Measurements from ENCODE around the gene TULP1. TPM values are rescaled to one million over a fixed set of nuclear protein-coding genes. Genes with fewer than 3 reads are reported as not detected.

Gene TULP1
- total and polyA plus RNA-seq, 2 of the 13 experiments (the other 11 are each of a cell fraction or from before 2014, with no cell fraction given), result not detected

DNA sequence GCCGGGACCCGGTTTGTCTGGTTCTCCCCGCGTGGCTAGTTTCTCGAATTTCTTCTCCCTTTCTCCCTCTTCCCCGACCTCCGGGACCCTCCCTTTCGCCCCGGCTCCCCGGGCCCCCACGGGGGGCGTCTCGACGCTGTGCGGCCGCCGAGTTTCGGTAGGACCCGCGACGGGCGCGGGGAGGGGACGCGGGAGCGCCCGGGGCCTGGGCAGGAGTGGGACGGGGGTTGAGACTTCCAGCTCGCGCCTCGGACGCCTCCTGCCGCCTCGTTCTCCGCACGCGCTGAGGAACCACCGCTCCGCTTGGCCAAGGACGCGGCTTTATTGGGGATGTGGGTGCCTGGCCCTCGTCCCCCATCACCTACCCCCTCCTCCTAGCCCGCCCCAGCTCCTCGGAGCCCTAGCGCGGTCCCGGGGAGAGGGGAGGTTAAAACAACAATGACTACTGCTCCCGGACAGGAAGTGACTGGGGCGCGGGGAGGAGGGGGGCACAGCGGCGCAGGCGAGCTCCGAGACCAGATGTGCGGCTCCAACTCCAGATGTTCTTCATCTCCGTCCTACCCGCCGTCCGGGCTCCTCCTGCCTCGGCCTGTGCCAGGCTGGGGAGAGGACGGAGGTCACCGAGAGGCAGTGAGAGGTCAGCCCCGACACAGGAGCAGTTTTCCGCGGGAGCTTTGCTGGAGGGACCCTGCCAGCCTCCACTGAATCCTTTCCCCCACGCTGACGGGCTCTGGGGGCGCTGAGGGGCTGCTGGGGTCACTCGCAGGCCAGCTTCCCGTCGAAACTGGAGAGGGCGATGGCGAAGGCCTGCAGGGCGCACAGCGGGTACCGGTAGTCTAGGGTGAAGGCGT lies 14.9 kb downstream of the TULP1 start (continued):
- TF ChIP-seq, protein P1, sequence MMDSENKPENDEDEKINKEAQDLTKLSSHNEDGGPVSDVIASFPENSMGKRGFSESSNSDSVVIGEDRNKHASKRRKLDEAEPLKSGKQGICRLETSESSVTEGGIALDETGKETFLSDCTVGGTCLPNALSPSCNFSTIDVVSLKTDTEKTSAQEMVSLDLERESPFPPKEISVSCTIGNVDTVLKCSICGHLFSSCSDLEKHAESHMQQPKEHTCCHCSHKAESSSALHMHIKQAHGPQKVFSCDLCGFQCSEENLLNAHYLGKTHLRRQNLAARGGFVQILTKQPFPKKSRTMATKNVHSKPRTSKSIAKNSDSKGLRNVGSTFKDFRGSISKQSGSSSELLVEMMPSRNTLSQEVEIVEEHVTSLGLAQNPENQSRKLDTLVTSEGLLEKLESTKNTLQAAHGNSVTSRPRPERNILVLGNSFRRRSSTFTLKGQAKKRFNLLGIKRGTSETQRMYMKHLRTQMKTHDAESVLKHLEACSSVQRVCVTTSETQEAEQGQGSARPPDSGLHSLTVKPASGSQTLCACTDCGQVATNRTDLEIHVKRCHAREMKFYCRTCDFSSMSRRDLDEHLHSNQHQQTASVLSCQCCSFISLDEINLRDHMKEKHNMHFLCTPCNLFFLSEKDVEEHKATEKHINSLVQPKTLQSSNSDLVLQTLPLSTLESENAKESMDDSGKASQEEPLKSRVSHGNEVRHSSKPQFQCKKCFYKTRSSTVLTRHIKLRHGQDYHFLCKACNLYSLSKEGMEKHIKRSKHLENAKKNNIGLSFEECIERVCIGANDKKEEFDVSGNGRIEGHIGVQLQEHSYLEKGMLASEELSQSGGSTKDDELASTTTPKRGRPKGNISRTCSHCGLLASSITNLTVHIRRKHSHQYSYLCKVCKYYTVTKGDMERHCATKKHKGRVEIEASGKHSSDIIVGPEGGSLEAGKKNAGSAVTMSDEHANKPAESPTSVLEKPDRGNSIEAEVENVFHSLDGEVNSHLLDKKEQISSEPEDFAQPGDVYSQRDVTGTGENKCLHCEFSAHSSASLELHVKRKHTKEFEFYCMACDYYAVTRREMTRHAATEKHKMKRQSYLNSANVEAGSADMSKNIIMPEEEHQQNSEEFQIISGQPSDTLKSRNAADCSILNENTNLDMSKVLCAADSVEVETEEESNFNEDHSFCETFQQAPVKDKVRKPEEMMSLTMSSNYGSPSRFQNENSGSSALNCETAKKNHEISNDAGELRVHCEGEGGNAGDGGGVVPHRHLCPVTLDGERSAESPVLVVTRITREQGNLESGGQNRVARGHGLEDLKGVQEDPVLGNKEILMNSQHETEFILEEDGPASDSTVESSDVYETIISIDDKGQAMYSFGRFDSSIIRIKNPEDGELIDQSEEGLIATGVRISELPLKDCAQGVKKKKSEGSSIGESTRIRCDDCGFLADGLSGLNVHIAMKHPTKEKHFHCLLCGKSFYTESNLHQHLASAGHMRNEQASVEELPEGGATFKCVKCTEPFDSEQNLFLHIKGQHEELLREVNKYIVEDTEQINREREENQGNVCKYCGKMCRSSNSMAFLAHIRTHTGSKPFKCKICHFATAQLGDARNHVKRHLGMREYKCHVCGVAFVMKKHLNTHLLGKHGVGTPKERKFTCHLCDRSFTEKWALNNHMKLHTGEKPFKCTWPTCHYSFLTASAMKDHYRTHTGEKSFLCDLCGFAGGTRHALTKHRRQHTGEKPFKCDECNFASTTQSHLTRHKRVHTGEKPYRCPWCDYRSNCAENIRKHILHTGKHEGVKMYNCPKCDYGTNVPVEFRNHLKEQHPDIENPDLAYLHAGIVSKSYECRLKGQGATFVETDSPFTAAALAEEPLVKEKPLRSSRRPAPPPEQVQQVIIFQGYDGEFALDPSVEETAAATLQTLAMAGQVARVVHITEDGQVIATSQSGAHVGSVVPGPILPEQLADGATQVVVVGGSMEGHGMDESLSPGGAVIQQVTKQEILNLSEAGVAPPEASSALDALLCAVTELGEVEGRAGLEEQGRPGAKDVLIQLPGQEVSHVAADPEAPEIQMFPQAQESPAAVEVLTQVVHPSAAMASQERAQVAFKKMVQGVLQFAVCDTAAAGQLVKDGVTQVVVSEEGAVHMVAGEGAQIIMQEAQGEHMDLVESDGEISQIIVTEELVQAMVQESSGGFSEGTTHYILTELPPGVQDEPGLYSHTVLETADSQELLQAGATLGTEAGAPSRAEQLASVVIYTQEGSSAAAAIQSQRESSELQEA (CRISPR knock-in tag; IDR thresholded peaks at IDR 0.05; ENCODE audit: not compliant biosample characterization), result no peak
- TF ChIP-seq ZNF644 (CRISPR knock-in tag; IDR thresholded peaks at IDR 0.05; ENCODE audit: low read depth) (no peak), ZNF251 (CRISPR knock-in tag; IDR thresholded peaks at IDR 0.05) (peak; percentile 87; the same call in 1 of the 2 replicates)
- TF ChIP-seq, protein P2, sequence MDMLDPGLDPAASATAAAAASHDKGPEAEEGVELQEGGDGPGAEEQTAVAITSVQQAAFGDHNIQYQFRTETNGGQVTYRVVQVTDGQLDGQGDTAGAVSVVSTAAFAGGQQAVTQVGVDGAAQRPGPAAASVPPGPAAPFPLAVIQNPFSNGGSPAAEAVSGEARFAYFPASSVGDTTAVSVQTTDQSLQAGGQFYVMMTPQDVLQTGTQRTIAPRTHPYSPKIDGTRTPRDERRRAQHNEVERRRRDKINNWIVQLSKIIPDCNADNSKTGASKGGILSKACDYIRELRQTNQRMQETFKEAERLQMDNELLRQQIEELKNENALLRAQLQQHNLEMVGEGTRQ (IDR thresholded peaks at IDR 0.05; ENCODE audit: low read depth, low read length), result no peak
- TF ChIP-seq, protein P2 (CRISPR knock-in tag; IDR thresholded peaks at IDR 0.05; ENCODE audit: borderline replicate concordance), result no peak
- TF ChIP-seq, protein P3, sequence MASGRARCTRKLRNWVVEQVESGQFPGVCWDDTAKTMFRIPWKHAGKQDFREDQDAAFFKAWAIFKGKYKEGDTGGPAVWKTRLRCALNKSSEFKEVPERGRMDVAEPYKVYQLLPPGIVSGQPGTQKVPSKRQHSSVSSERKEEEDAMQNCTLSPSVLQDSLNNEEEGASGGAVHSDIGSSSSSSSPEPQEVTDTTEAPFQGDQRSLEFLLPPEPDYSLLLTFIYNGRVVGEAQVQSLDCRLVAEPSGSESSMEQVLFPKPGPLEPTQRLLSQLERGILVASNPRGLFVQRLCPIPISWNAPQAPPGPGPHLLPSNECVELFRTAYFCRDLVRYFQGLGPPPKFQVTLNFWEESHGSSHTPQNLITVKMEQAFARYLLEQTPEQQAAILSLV (CRISPR knock-in tag; IDR thresholded peaks at IDR 0.05; ENCODE audit: borderline replicate concordance), result peak; percentile 59; the same call in 1 of the 2 replicates
- TF ChIP-seq, protein P4, sequence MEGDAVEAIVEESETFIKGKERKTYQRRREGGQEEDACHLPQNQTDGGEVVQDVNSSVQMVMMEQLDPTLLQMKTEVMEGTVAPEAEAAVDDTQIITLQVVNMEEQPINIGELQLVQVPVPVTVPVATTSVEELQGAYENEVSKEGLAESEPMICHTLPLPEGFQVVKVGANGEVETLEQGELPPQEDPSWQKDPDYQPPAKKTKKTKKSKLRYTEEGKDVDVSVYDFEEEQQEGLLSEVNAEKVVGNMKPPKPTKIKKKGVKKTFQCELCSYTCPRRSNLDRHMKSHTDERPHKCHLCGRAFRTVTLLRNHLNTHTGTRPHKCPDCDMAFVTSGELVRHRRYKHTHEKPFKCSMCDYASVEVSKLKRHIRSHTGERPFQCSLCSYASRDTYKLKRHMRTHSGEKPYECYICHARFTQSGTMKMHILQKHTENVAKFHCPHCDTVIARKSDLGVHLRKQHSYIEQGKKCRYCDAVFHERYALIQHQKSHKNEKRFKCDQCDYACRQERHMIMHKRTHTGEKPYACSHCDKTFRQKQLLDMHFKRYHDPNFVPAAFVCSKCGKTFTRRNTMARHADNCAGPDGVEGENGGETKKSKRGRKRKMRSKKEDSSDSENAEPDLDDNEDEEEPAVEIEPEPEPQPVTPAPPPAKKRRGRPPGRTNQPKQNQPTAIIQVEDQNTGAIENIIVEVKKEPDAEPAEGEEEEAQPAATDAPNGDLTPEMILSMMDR (CRISPR knock-in tag; IDR thresholded peaks at IDR 0.05), result peak; percentile 23; the same call in 1 of the 2 replicates
- TF ChIP-seq, protein P5, sequence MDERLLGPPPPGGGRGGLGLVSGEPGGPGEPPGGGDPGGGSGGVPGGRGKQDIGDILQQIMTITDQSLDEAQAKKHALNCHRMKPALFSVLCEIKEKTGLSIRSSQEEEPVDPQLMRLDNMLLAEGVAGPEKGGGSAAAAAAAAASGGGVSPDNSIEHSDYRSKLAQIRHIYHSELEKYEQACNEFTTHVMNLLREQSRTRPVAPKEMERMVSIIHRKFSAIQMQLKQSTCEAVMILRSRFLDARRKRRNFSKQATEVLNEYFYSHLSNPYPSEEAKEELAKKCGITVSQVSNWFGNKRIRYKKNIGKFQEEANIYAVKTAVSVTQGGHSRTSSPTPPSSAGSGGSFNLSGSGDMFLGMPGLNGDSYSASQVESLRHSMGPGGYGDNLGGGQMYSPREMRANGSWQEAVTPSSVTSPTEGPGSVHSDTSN (CRISPR knock-in tag; IDR thresholded peaks at IDR 0.05), result no peak
